HG02678 (cell line): ENCODE results near the gene VWA5B2.
"Not testable (repeated sequence)": the region's sequence is repeated elsewhere in the genome, so short reads cannot be mapped to it uniquely, and the experiment has no call there.

Source experiments
- ATAC-seq: cut with Tn5 transposase; IDR thresholded peaks from one replicate; pipeline ENCODE4 v1.9.1; 2021; ENCODE audit warnings: mild to moderate bottlenecking, moderate library complexity; ENCODE audit not compliant: unreplicated experiment

The VWA5B2 gene

GRCh38 chr3:184241141-184241446, 11.7 kb downstream of the VWA5B2 start:
- ATAC-seq: no peak

GRCh38 chr3:184241447-184242296, 12.3 kb downstream of the VWA5B2 start:
- no peak for ATAC-seq

GRCh38 chr3:184242297-184242685, 12.9 kb downstream of the VWA5B2 start:
- ATAC-seq: no peak

- peak; percentile 50 for ATAC-seq
Measured at GRCh38 chr3:184248454-184249411, 19.3 kb downstream of the VWA5B2 start, which contains the start of gene ALG3. ALG3 (minus strand) TSS chr3:184248962; CDS start chr3:184248940, 22 bp downstream.

- peak; percentile 92 for ATAC-seq
Measured at GRCh38 chr3:184249412-184250166, 20.2 kb downstream of the VWA5B2 start, which contains the start of gene EEF1AKMT4. EEF1AKMT4 (plus strand) TSS chr3:184249672; CDS start chr3:184249695, 23 bp downstream.

GRCh38 chr3:184250167-184250828, 20.9 kb downstream of the VWA5B2 start:
- peak; percentile 67 for ATAC-seq

- ATAC-seq: no peak
Measured at GRCh38 chr3:184255291-184256039, 26.1 kb downstream of the VWA5B2 start.

GRCh38 chr3:184257083-184257915, 27.9 kb downstream of the VWA5B2 start:
- no peak for ATAC-seq

GRCh38 chr3:184258926-184259325, 29.5 kb downstream of the VWA5B2 start:
- ATAC-seq: no peak

GRCh38 chr3:184259396-184259877, 30.1 kb downstream of the VWA5B2 start:
- ATAC-seq: no peak

- no peak for ATAC-seq
Measured at GRCh38 chr3:184259878-184260723, 30.7 kb downstream of the VWA5B2 start.

GRCh38 chr3:184260724-184261269, 31.4 kb downstream of the VWA5B2 start:
- no peak for ATAC-seq

GRCh38 chr3:184261270-184261853, 32.0 kb downstream of the VWA5B2 start, which contains the start of gene CAMK2N2:
CAMK2N2 (minus strand) TSS chr3:184261553; CDS start chr3:184261285, 268 bp downstream.
- ATAC-seq: peak; percentile 54

- ATAC-seq: no peak
Measured at GRCh38 chr3:184261854-184262763, 32.7 kb downstream of the VWA5B2 start.

- no peak for ATAC-seq
Measured at GRCh38 chr3:184262764-184263179, 33.4 kb downstream of the VWA5B2 start.

- not testable (repeated sequence) for ATAC-seq
Measured at GRCh38 chr3:184267249-184267648, 37.9 kb downstream of the VWA5B2 start.
